Forelimb muscle (tissue), 1 donor: ENCODE results near the gene DNAAF9. TPM values are rescaled to one million over a fixed set of nuclear protein-coding genes. Genes with fewer than 3 reads are reported as not detected.

Experiments used
- DNase-seq: peaks from one replicate; pipeline ENCODE4 v3.0.0-alpha.2; 2013; ENCODE audit warnings: low read depth
- polyA plus RNA-seq: library from polyadenylated mRNA; unstranded; fragments of 120-200 nt; gene quantifications from one replicate; pipeline ENCODE4 v1.2.1, GENCODE V29; 2013; ENCODE audit not compliant: insufficient read length

The DNAAF9 gene
- polyA plus RNA-seq, 1 donor: 14.6 TPM

DNA sequence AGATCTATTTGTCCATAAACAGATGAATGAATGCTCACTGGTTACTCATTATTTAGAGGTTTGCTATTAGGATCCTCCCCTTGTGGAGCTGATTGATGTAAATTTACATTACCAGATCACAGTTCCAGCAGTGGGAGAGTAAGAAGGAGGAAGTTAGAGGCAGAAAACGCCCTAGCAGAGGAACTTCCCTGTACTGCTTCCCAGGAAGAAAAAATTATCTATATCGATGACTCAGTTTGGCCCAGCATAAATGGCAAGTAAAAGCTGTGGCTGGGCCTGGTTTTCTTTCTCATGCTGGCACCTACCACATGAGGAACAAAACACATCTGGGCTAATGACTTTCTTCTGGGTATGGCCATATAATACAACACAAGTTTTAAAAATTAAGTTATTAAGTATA is 35.7 kb downstream of the DNAAF9 start:
- no peak for DNase-seq

DNA sequence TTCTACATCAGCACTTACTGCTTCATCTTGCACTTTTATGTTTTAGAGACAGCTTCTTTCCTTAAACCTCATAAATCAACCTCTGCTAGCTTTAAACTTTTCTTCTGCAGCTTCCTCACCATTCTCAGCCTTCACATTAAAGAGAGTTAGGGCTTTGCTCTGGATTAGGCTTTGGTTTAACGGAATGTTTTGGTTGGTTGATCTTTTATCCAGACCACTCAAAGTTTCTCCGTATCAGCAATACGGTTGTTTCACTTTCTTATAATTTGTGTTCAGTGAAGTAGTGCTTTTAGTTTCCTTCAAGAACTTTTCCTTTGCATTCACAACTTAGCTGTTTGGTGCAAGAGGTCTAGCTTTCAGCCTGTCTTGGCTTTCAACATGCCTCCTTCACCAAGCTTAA is 40.4 kb downstream of the DNAAF9 start:
- DNase-seq: no peak

DNA sequence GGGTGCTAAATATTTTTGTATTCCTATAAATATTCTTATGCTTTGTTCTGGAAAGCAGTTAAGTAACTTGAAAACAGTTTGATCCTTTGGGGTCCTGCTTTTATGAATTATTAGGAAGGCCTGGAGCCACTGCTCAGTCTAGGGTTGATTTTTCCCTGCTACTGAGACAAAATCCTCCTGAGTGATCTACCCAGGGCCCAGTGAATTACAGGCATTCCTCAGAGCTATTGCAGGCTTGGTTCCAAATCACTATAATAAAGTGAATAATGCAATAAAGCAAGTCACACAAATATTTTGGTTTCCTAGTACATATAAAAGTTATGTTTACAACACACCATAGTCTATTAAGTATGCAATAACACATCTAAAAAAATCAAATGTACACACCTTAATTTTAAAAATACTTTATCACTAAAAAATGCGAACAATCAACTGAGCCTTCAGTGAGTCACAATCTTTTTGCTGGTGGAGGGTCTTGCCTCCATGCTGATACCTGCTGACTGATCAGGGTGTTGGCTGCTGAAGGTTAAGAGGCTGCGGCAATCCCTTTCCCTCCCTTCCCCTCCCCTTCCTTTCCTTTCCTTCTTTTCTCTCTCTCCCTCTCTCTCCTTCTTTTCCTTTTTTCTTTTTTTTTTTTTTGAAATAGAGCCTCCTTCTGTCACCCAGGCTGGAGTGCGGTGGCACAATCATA is 43.0 kb downstream of the DNAAF9 start:
- no peak for DNase-seq

DNA sequence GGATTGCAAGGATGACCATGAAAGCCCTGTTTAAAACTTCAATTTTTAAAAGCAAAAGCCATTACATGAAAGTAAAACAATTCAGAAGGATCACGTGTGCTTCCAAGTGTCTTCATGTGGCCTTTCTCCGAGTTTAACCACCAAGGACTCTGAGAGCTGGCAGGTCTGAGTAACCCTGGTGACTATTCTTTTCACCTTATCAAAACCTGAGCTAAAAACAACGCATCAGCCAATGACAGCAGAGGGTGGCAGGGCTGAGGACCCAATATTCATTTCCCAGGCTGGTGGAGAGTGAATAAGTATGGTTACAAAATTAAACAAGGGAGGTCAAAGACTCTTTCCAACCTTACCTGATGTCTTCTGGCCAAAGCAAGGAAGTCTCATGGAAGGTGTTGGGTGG is 46.7 kb downstream of the DNAAF9 start:
- no peak for DNase-seq

DNA sequence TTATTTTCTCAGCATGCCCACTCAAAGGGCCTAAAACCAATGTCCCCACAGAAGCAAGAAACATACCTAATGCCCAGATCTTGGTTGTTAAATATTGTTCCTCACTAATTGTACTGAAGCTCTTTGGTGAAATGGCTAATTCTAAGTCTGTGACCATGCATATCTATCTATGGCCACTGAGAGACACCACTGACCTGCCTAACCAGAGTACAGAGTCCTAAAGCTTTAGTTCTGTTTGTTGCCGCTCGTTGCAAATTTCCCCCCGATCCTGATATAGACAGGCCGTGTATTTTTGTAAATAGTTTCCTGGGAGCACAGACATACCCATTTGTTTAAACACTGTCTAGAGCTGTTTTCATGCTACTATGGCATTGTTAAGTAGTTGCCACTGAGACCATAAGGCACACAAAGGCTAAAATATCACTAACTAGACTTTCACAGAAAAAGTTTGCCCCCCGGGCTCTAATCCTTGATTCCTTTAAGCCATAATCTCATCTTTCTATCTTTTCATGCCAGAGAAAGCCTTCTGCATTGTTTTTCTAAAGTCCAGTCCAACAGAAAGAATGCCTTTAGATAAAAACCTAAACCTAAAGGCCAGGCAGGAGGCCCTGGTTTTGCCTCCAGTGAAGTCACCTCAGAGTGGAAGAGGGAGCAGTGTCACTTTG is 48.7 kb downstream of the DNAAF9 start:
- DNase-seq: no peak

Other genes starting within 250 kb of the DNAAF9 start
- gene FASTKD5, start 247.8 kb downstream of the DNAAF9 start, polyA plus RNA-seq: 10.2 TPM
- gene UBOX5, start 247.8 kb downstream of the DNAAF9 start, polyA plus RNA-seq: 5.0 TPM
- 3.5 TPM for gene LZTS3, start 234.1 kb downstream of the DNAAF9 start, polyA plus RNA-seq
- 30.3 TPM for gene DDRGK1, start 203.0 kb downstream of the DNAAF9 start, polyA plus RNA-seq
- 45.6 TPM for gene ITPA, start 198.2 kb downstream of the DNAAF9 start, polyA plus RNA-seq
- 1.1 TPM for gene SLC4A11, start 168.5 kb downstream of the DNAAF9 start, polyA plus RNA-seq
- 21.7 TPM for gene ATRN, start 63.3 kb upstream of the DNAAF9 start, polyA plus RNA-seq